Neuronal stem cell (in vitro differentiated cells): ENCODE measurements around the gene PRF1.
A peak's percentile ranks its signal among the peaks of the same experiment; 100 is the strongest.
"Not testable (repeated sequence)": the region's sequence is repeated elsewhere in the genome, so short reads cannot be mapped to it uniquely, and the experiment has no call there.

Source experiments
- DNase-seq: peaks from one replicate; pipeline ENCODE4 v3.0.0-alpha.2; 2013; ENCODE audit warnings: low spot score
- H2AFZ ChIP-seq: one replicate; pipeline ENCODE4 v1.6.1; 2013; ENCODE audit warnings: mild to moderate bottlenecking, low read length, inconsistent platforms
- H2AK5ac ChIP-seq: 2 replicates; pipeline ENCODE4 v1.6.1; 2013; ENCODE audit warnings: low read depth, mild to moderate bottlenecking, inconsistent platforms, low read length, moderate library complexity, mixed read lengths
- H2BK120ac ChIP-seq: 2 replicates; pipeline ENCODE4 v1.6.1; 2013; ENCODE audit warnings: low read depth, mild to moderate bottlenecking, inconsistent platforms, low read length, moderate library complexity, mixed read lengths
- H2BK12ac ChIP-seq: one replicate; pipeline ENCODE4 v1.6.1; 2013; ENCODE audit warnings: low read length, inconsistent platforms
- H2BK15ac ChIP-seq: 2 replicates; pipeline ENCODE4 v1.6.1; 2013; ENCODE audit warnings: mild to moderate bottlenecking, low read length, inconsistent platforms, mixed read lengths
- H2BK5ac ChIP-seq: one replicate; pipeline ENCODE4 v1.6.1; 2013; ENCODE audit warnings: inconsistent platforms, mild to moderate bottlenecking, low read length, moderate library complexity
- H3K14ac ChIP-seq: one replicate; pipeline ENCODE4 v1.6.1; 2013; ENCODE audit warnings: low read length, inconsistent platforms
- H3K18ac ChIP-seq: 2 replicates; pipeline ENCODE4 v1.6.1; 2013; ENCODE audit warnings: low read length, inconsistent platforms
- H3K23ac ChIP-seq: 2 replicates; pipeline ENCODE4 v1.6.1; 2013; ENCODE audit warnings: low read depth, mild to moderate bottlenecking, mixed read lengths, low read length, inconsistent platforms; ENCODE audit not compliant: poor library complexity
- H3K27ac ChIP-seq: replicated peaks from 3 replicates; pipeline ENCODE4 v1.5.1; 2013; ENCODE audit warnings: low read length, inconsistent platforms
- H3K27me3 ChIP-seq, 3 experiments: 2 replicates each; pipeline ENCODE4 v1.6.1; 2013; ENCODE audit warnings: low read length in 3 of 3, mild to moderate bottlenecking in 2 of 3, inconsistent platforms in 1 of 3, low read depth in 1 of 3, mixed read lengths in 1 of 3, moderate library complexity in 1 of 3; ENCODE audit not compliant: control insufficient read depth in 3 of 3, insufficient read depth in 3 of 3
- H3K36me3 ChIP-seq, 2 donors: replicated peaks in 1 of 2; 2 replicates each; pipeline ENCODE4 v1.6.1; 2013; ENCODE audit warnings: low read length in 2 of 2; ENCODE audit not compliant: control insufficient read depth in 2 of 2, insufficient read depth in 2 of 2
- H3K4ac ChIP-seq: 2 replicates; pipeline ENCODE4 v1.6.1; 2013; ENCODE audit warnings: inconsistent platforms, mild to moderate bottlenecking, low read length, moderate library complexity
- H3K4me1 ChIP-seq, 2 donors: 1 replicate in 1 of 2; 2 replicates in 1 of 2; pipeline ENCODE4 v1.6.1; 2013; ENCODE audit warnings: low read length in 2 of 2, low read depth in 1 of 2; ENCODE audit not compliant: control insufficient read depth in 2 of 2, insufficient read depth in 1 of 2
- H3K4me2 ChIP-seq: one replicate; pipeline ENCODE4 v1.6.1; 2013; ENCODE audit warnings: mild to moderate bottlenecking, low read length, inconsistent platforms; ENCODE audit not compliant: insufficient read depth, poor library complexity, severe bottlenecking
- H3K4me3 ChIP-seq, 2 donors: 2 replicates each; pipeline ENCODE4 v1.5.1; 2013; ENCODE audit warnings: low read length in 2 of 2, mild to moderate bottlenecking in 2 of 2, inconsistent platforms in 1 of 2, moderate library complexity in 1 of 2
- H3K79me1 ChIP-seq: one replicate; pipeline ENCODE4 v1.6.1; 2013; ENCODE audit warnings: low read depth, mild to moderate bottlenecking, inconsistent platforms, low read length, moderate library complexity
- H3K9ac ChIP-seq: one replicate; pipeline ENCODE4 v1.6.1; 2013; ENCODE audit warnings: mild to moderate bottlenecking, low read depth, low read length, inconsistent platforms; ENCODE audit not compliant: poor library complexity
- H3K9me3 ChIP-seq, 2 donors: replicated peaks in 1 of 2; 2 replicates each; pipeline versions ENCODE3 to v1.6.1; 2013; ENCODE audit warnings: low read length in 2 of 2, mild to moderate bottlenecking in 2 of 2, inconsistent platforms in 1 of 2, low read depth in 1 of 2, mixed read lengths in 1 of 2, moderate library complexity in 1 of 2; ENCODE audit not compliant: control insufficient read depth in 2 of 2, insufficient read depth in 1 of 2
- H4K8ac ChIP-seq: one replicate; pipeline ENCODE4 v1.6.1; 2013; ENCODE audit warnings: low read depth, mild to moderate bottlenecking, inconsistent platforms, low read length, moderate library complexity
- H4K91ac ChIP-seq: one replicate; pipeline ENCODE4 v1.6.1; 2013; ENCODE audit warnings: low read length, low read depth, mild to moderate bottlenecking, inconsistent platforms; ENCODE audit not compliant: poor library complexity
- WGBS, 2 donors: extraction: QIAGEN DNeasy Blood & Tissue Kit; methylation state at CpG; one replicate each; pipeline ENCODE4 v1.1.7; 2013; ENCODE audit warnings: missing lambda C conversion rate in 2 of 2, mixed read lengths in 1 of 2; ENCODE audit not compliant: insufficient read length in 2 of 2, insufficient replicate concordance in 1 of 2; ENCODE audit errors: extremely low coverage in 2 of 2; 5-methylcytosine and 5-hydroxymethylcytosine counted together

The PRF1 gene

DNA sequence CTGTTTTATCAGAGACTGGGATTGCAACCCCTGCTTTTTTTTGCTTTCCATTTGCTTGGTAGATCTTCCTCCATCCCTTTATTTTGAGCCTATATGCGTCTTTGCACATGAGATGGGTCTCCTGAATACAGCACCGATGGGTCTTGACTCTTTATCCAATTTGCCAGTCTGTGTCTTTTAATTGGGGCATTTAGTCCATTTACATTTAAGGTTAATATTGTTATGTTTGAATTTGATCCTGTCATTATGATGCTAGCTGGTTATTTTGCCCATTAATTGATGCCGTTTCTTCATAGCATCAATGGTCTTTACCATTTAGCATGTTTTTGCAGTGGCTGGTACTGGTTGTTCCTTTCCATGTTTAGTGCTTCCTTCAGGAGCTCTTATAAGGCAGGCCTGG lies 40.7 kb upstream of the PRF1 start:
- H3K9me3 ChIP-seq, H3K27me3 ChIP-seq, H2BK15ac ChIP-seq, H3K36me3 ChIP-seq, H2AK5ac ChIP-seq, H3K4me3 ChIP-seq, H3K14ac ChIP-seq, H2AFZ ChIP-seq, H3K4ac ChIP-seq, H2BK5ac ChIP-seq, H3K27ac ChIP-seq, H3K18ac ChIP-seq, DNase-seq, H2BK120ac ChIP-seq, H3K9ac ChIP-seq, H3K23ac ChIP-seq, H4K91ac ChIP-seq, H4K8ac ChIP-seq, H3K4me1 ChIP-seq, H3K79me1 ChIP-seq, H3K4me2 ChIP-seq, H2BK12ac ChIP-seq: not testable (repeated sequence)
- no CpG with 5 or more reads among the region's 3 CpGs for WGBS, 2 donors

DNA sequence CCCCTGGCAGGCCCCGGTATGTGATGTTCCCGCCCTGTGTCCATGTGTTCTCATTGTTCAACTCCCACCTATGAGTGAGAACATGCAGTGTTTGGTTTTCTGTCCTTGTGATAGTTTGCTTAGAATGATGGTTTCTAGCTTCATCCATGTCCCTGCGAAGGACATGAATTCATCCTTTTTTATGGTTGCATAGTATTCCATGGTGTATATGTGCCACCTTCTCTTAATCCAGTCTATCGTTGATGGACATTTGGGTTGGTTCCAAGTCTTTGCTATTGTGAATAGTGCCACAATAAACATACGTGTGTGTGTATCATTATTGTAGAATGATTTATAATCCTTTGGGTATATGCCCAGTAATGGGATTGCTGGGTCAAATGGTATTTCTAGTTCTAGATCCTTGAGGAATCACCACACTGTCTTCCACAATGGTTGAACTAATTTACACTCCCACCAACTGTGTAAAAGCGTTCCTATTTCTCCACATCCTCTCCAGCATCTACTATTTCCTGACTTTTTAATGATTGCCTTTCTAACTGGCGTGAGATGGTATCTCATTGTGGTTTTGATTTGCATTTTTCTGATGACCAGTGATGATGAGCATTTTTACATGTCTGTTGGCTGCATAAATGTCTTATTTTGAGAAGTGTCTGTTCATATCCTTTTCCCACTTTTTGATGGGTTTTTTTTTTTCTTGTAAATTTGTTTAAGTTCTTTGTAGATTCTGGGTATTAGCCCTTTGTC lies 37.3 kb upstream of the PRF1 start:
- WGBS, 2 donors, result no CpG with 5 or more reads among the region's 7 CpGs

DNA sequence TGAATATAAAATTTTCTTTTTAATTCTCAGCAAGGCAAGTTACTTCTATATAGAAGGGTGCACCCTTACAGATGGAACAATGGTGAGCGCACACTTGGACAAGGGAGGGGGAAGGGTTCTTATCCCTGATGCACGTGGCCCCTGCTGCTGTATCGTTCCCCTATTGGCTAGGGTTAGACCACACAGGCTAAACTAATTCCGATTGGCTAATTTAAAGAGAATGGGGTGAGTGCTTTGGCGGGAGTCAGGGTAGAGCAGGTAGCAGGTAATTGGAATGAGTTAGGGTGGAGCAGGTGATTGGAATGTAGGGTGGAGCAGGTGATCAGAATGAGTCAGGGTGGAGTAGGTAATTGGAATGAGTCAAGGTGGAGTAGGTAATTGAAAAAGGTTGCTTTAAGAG lies 32.0 kb upstream of the PRF1 start:
- H4K91ac ChIP-seq, H2BK120ac ChIP-seq, H3K4me3 ChIP-seq, H3K4me2 ChIP-seq, H3K79me1 ChIP-seq, H3K27ac ChIP-seq, H2AK5ac ChIP-seq, H2BK12ac ChIP-seq, H4K8ac ChIP-seq, H3K9me3 ChIP-seq, H3K36me3 ChIP-seq, H3K9ac ChIP-seq, H2AFZ ChIP-seq, H3K18ac ChIP-seq, DNase-seq, H3K14ac ChIP-seq, H3K4me1 ChIP-seq, H2BK15ac ChIP-seq, H3K23ac ChIP-seq, H2BK5ac ChIP-seq, H3K4ac ChIP-seq, H3K27me3 ChIP-seq: not testable (repeated sequence)
- WGBS, 2 donors, result no CpG with 5 or more reads among the region's 5 CpGs

More for the DNA sequence above, 37.3 kb upstream of the PRF1 start:
- not testable (repeated sequence) for H3K18ac ChIP-seq, H3K4me3 ChIP-seq, H3K79me1 ChIP-seq, H3K27ac ChIP-seq, H2AK5ac ChIP-seq, H4K91ac ChIP-seq, H3K36me3 ChIP-seq, H3K9me3 ChIP-seq, H3K23ac ChIP-seq, H3K27me3 ChIP-seq, H3K14ac ChIP-seq, H3K4me1 ChIP-seq, H3K4ac ChIP-seq, H2BK12ac ChIP-seq, H2BK120ac ChIP-seq, DNase-seq, H3K4me2 ChIP-seq, H2BK15ac ChIP-seq, H2AFZ ChIP-seq, H2BK5ac ChIP-seq, H4K8ac ChIP-seq, H3K9ac ChIP-seq

DNA sequence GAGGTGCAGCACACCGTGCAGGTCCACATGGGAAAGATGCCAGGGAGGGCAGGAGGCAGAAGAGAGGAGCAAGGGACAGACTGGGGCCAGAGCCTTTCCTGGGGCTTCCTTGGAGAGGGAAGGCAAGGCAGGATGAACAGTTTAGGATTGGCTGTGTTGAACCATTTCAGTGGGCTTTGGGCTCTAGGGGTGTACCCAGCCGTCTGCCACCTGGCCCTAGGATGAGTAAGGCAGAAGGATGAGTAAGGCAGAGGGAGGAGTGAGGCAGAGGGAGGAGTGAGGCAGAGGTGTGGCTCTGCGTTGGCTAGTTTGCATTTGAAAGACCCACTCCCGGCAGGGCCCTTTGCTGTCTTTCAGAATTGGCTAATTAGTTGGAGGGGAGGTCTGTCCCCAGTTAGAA lies 31.5 kb upstream of the PRF1 start:
- WGBS, 2 donors, result no CpG with 5 or more reads among the region's 4 CpGs
- H3K4me2 ChIP-seq, result no peak overlapping the region
- no peak overlapping the region for H2AFZ ChIP-seq
- H3K79me1 ChIP-seq, result no peaks in the 10 kb centered on the region
- no peak overlapping the region for H2AK5ac ChIP-seq
- no peak overlapping the region for H2BK15ac ChIP-seq
- no peak overlapping the region for H3K14ac ChIP-seq
- no peak overlapping the region for H2BK120ac ChIP-seq
- no peak overlapping the region for H3K4ac ChIP-seq
- peaks cover 0 to 3% of the 10 kb centered on the region in 2 donors for H3K4me1 ChIP-seq
- no peak for DNase-seq
- H4K8ac ChIP-seq, result no peak overlapping the region
- H4K91ac ChIP-seq, result no peak overlapping the region
- H3K9me3 ChIP-seq, result no peaks in the 10 kb centered on the region
- no peak overlapping the region for H3K23ac ChIP-seq
- no peak overlapping the region for H3K18ac ChIP-seq
- no peak overlapping the region for H3K9ac ChIP-seq
- H3K27ac ChIP-seq, result no peak overlapping the region
- H2BK12ac ChIP-seq, result no peak overlapping the region
- H3K4me3 ChIP-seq, result peak overlapping the region in 1 of 2 donors; percentile 7
- H3K27me3 ChIP-seq, result peaks cover 0 to 6% (median 0%) of the 10 kb centered on the region in 3 experiments
- no peak overlapping the region for H2BK5ac ChIP-seq
- no peaks in the 10 kb centered on the region for H3K36me3 ChIP-seq
